Ectodermal cell (in vitro differentiated cells): Measurements from ENCODE around the gene NUDCD3.

Source experiments
- H3K27ac ChIP-seq: 2 replicates; pipeline ENCODE4 v1.7.0; 2013; ENCODE audit warnings: mild to moderate bottlenecking, low read depth, low read length; ENCODE audit not compliant: insufficient read depth, poor library complexity, severe bottlenecking
- H3K27me3 ChIP-seq: 2 replicates; pipeline ENCODE4 v1.7.0; 2013; ENCODE audit warnings: mild to moderate bottlenecking, low read length; ENCODE audit not compliant: insufficient read depth, control insufficient read depth, poor library complexity, severe bottlenecking
- H3K36me3 ChIP-seq: one replicate; pipeline ENCODE4 v1.7.0; 2013; ENCODE audit warnings: low read length; ENCODE audit not compliant: control insufficient read depth, insufficient read depth
- H3K4me1 ChIP-seq: one replicate; pipeline ENCODE4 v1.7.0; 2013; ENCODE audit warnings: low read length; ENCODE audit not compliant: control insufficient read depth, insufficient read depth
- H3K4me3 ChIP-seq: 2 replicates; pipeline ENCODE4 v1.7.0; 2013; ENCODE audit warnings: low read depth, low read length, control low read depth; ENCODE audit not compliant: insufficient read depth
- H3K9me3 ChIP-seq: 2 replicates; pipeline ENCODE4 v1.7.0; 2013; ENCODE audit warnings: mild to moderate bottlenecking, low read length, moderate library complexity; ENCODE audit not compliant: control insufficient read depth
- WGBS, 2 experiments: methylation state at CpG; one replicate each; pipeline ENCODE4 v1.1.7; 2013; ENCODE audit warnings: missing lambda C conversion rate in 2 of 2; 5-methylcytosine and 5-hydroxymethylcytosine counted together

Gene NUDCD3

GRCh38 chr7:44469461-44470134, 20.9 kb downstream of the NUDCD3 start:
- 90 to 96% methylated on average over 3 to 4 of the region's 4 CpGs for WGBS, 2 experiments
- H3K27ac ChIP-seq, result no peak overlapping the region

GRCh38 chr7:44467217-44467548, 23.3 kb downstream of the NUDCD3 start:
- Histone ChIP-seq H3K27me3 (no peaks in the 10 kb centered on the region), H3K4me3 (no peak overlapping the region), H3K4me1 (no peaks in the 10 kb centered on the region), H3K27ac (no peak overlapping the region), H3K36me3 (no peaks in the 10 kb centered on the region), H3K9me3 (no peaks in the 10 kb centered on the region)
- 96% methylated on average over 4 of the region's 4 CpGs for WGBS, 2 experiments

More at GRCh38 chr7:44469461-44470134, 20.9 kb downstream of the NUDCD3 start:
- H3K36me3 ChIP-seq, result no peaks in the 10 kb centered on the region
- no peaks in the 10 kb centered on the region for H3K27me3 ChIP-seq
- no peak overlapping the region for H3K4me3 ChIP-seq
- H3K9me3 ChIP-seq, result no peaks in the 10 kb centered on the region
- H3K4me1 ChIP-seq, result no peaks in the 10 kb centered on the region

GRCh38 chr7:44466300-44467216, 23.9 kb downstream of the NUDCD3 start:
- no peaks in the 10 kb centered on the region for H3K4me1 ChIP-seq
- no peak overlapping the region for H3K4me3 ChIP-seq
- no peak overlapping the region for H3K27ac ChIP-seq
- no peaks in the 10 kb centered on the region for H3K27me3 ChIP-seq
- H3K9me3 ChIP-seq, result no peaks in the 10 kb centered on the region
- H3K36me3 ChIP-seq, result no peaks in the 10 kb centered on the region
- 93 to 97% methylated on average over 4 of the region's 4 CpGs for WGBS, 2 experiments

GRCh38 chr7:44465490-44465889, 25.0 kb downstream of the NUDCD3 start:
- no peak overlapping the region for H3K4me3 ChIP-seq
- 95 to 98% methylated on average over 5 of the region's 5 CpGs for WGBS, 2 experiments
- no peaks in the 10 kb centered on the region for H3K27me3 ChIP-seq
- no peaks in the 10 kb centered on the region for H3K36me3 ChIP-seq
- no peaks in the 10 kb centered on the region for H3K9me3 ChIP-seq
- no peaks in the 10 kb centered on the region for H3K4me1 ChIP-seq
- H3K27ac ChIP-seq, result no peak overlapping the region

GRCh38 chr7:44463169-44463808, 27.2 kb downstream of the NUDCD3 start:
- Histone ChIP-seq H3K4me3 (no peak overlapping the region), H3K9me3 (no peaks in the 10 kb centered on the region), H3K4me1 (no peaks in the 10 kb centered on the region), H3K27ac (no peak overlapping the region), H3K36me3 (no peaks in the 10 kb centered on the region), H3K27me3 (no peaks in the 10 kb centered on the region)
- WGBS, 2 experiments, result 90 to 100% methylated on average over 1 of the region's 1 CpG

GRCh38 chr7:44461387-44461786, 29.1 kb downstream of the NUDCD3 start:
- no peak overlapping the region for H3K27ac ChIP-seq
- WGBS, 2 experiments, result 88 to 90% methylated on average over 2 of the region's 2 CpGs

GRCh38 chr7:44460325-44460724, 30.1 kb downstream of the NUDCD3 start:
- 89 to 91% methylated on average over 2 of the region's 3 CpGs for WGBS, 2 experiments
- Histone ChIP-seq H3K27me3 (no peaks in the 10 kb centered on the region), H3K27ac (no peak overlapping the region), H3K4me3 (no peak overlapping the region), H3K4me1 (no peaks in the 10 kb centered on the region), H3K36me3 (no peaks in the 10 kb centered on the region), H3K9me3 (no peaks in the 10 kb centered on the region)

More at GRCh38 chr7:44461387-44461786, 29.1 kb downstream of the NUDCD3 start:
- no peaks in the 10 kb centered on the region for H3K4me1 ChIP-seq
- no peaks in the 10 kb centered on the region for H3K27me3 ChIP-seq
- H3K9me3 ChIP-seq, result no peaks in the 10 kb centered on the region
- H3K36me3 ChIP-seq, result no peaks in the 10 kb centered on the region
- no peak overlapping the region for H3K4me3 ChIP-seq

- 94 to 97% methylated on average over 3 of the region's 3 CpGs for WGBS, 2 experiments
- no peaks in the 10 kb centered on the region for H3K4me1 ChIP-seq
- H3K4me3 ChIP-seq, result no peak overlapping the region
- no peaks in the 10 kb centered on the region for H3K9me3 ChIP-seq
- no peak overlapping the region for H3K27ac ChIP-seq
- H3K36me3 ChIP-seq, result no peaks in the 10 kb centered on the region
- H3K27me3 ChIP-seq, result no peaks in the 10 kb centered on the region
Measured at GRCh38 chr7:44455155-44455554, 35.3 kb downstream of the NUDCD3 start.

- no peak overlapping the region for H3K27ac ChIP-seq
- no peak overlapping the region for H3K4me3 ChIP-seq
- no peaks in the 10 kb centered on the region for H3K4me1 ChIP-seq
- H3K9me3 ChIP-seq, result no peaks in the 10 kb centered on the region
- H3K36me3 ChIP-seq, result no peaks in the 10 kb centered on the region
- 93 to 99% methylated on average over 2 of the region's 2 CpGs for WGBS, 2 experiments
- H3K27me3 ChIP-seq, result no peaks in the 10 kb centered on the region
Measured at GRCh38 chr7:44454348-44454747, 36.1 kb downstream of the NUDCD3 start.

- H3K27ac ChIP-seq, result no peak overlapping the region
- peaks cover 4% of the 10 kb centered on the region for H3K36me3 ChIP-seq
- 93 to 97% methylated on average over 5 to 7 of the region's 7 CpGs for WGBS, 2 experiments
- H3K9me3 ChIP-seq, result no peaks in the 10 kb centered on the region
- no peak overlapping the region for H3K4me3 ChIP-seq
- H3K27me3 ChIP-seq, result no peaks in the 10 kb centered on the region
- no peaks in the 10 kb centered on the region for H3K4me1 ChIP-seq
Measured at GRCh38 chr7:44451123-44451522, 39.3 kb downstream of the NUDCD3 start.
